Cardiac fibroblast (primary cell): Measurements from ENCODE around the gene GABRD.

Experiments
- DNase-seq, 2 donors: peaks; one replicate each; pipeline versions ENCODE4 v3.0.0 to v3.0.0-alpha.2; 2010; ENCODE audit warnings: low read depth in 2 of 2
- H3K4me3 ChIP-seq, 2 donors: replicated peaks in 1 of 2; 1 replicate in 1 of 2; 2 replicates in 1 of 2; pipeline ENCODE4 v1.5.1; 2011; ENCODE audit warnings: low read depth in 2 of 2, low read length in 2 of 2, mild to moderate bottlenecking in 2 of 2, moderate library complexity in 1 of 2
- TF ChIP-seq, protein P1 (sequence below): IDR thresholded peaks from one replicate; pipeline ENCODE4 v1.5.1; 2011; ENCODE audit warnings: low read depth, mild to moderate bottlenecking, low read length, inconsistent platforms

Gene GABRD

GRCh38 chr1:2018217-2019171 is 651 bp upstream of the GABRD start:
- TF ChIP-seq, protein P1, sequence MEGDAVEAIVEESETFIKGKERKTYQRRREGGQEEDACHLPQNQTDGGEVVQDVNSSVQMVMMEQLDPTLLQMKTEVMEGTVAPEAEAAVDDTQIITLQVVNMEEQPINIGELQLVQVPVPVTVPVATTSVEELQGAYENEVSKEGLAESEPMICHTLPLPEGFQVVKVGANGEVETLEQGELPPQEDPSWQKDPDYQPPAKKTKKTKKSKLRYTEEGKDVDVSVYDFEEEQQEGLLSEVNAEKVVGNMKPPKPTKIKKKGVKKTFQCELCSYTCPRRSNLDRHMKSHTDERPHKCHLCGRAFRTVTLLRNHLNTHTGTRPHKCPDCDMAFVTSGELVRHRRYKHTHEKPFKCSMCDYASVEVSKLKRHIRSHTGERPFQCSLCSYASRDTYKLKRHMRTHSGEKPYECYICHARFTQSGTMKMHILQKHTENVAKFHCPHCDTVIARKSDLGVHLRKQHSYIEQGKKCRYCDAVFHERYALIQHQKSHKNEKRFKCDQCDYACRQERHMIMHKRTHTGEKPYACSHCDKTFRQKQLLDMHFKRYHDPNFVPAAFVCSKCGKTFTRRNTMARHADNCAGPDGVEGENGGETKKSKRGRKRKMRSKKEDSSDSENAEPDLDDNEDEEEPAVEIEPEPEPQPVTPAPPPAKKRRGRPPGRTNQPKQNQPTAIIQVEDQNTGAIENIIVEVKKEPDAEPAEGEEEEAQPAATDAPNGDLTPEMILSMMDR: no peak
- no peak for DNase-seq
- no peak overlapping the region for H3K4me3 ChIP-seq

- DNase-seq: no peak
- H3K4me3 ChIP-seq: no peak overlapping the region
Measured at GRCh38 chr1:2019571-2020309, 595 bp downstream of the GABRD start.

DNA sequence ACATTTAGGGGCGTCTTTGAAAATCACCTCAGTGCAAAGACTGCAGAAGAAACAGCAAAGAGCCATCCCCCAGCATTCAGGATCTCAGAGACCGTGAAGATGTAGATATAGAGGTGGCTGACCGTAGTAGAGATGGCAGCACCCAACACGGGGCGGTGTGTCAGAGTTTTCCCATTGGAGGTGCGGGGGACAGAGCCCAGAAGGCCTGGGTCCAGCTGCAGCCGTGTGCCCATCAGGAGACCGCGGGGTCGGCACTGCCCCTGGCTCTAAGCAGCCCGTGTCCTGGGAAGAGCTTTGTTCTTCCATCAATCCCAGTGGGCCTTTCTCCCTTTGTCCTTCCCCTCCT is 1.1 kb downstream of the GABRD start:
- TF ChIP-seq, protein P1: no peak
- no peak for DNase-seq
- H3K4me3 ChIP-seq: no peak overlapping the region

More at GRCh38 chr1:2019571-2020309, 595 bp downstream of the GABRD start:
- TF ChIP-seq, protein P1: no peak

GRCh38 chr1:2021550-2021949 is 2.4 kb downstream of the GABRD start:
- DNase-seq: no peak
- TF ChIP-seq, protein P1: no peak
- no peak overlapping the region for H3K4me3 ChIP-seq

DNA sequence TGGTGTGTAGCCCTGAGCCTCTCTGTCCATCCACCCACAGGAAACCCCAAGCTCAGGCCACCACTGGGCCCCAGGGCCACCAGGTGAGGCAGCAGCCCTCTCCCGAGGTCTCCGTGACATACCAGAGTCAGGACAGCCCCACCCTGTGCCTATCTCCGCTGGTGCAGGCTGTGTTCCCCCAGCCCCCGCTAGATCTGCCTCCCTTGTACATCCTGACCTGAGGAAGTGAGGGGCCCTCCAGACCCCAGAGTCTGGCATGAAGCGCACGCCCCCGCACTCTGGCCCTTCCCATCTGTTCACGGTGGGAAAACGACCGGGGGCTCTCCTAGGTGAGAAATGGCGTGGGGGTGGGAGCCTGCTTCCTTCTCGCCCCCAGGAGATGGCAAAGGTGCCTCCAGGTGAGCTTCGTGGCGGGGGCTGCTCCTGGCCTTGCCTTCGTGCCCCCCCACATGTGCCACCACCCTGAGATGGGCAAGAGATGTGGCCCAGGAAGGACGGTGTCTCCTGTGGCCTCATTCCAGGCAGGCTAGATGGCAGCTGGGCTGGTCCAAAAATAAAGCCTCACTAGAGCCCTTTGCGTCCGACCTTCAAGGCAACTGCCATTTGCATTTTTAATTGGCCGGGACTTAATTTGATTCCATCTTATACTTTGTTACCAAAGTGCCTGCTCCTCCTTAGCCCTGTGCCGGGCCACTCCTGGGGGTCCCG is 3.1 kb downstream of the GABRD start:
- DNase-seq: no peak
- TF ChIP-seq, protein P1: no peak
- no peak overlapping the region for H3K4me3 ChIP-seq

- TF ChIP-seq, protein P1: no peak
- no peak for DNase-seq
- H3K4me3 ChIP-seq: no peak overlapping the region
Measured at GRCh38 chr1:2023187-2023586, 4.0 kb downstream of the GABRD start.
